ENCODE data around the gene SPRR4. TPM values are rescaled to one million over a fixed set of nuclear protein-coding genes. Genes with fewer than 3 reads are reported as not detected.

SPRR4 gene
- polyA plus RNA-seq, 1 donor (not counting 4 experiments of a cell fraction or from before 2014, with no cell fraction given): 1.9 TPM

- H3K27ac ChIP-seq (ENCODE audit: control insufficient read depth, insufficient read depth, low read length): no peak overlapping the region
- H3K27me3 ChIP-seq (ENCODE audit: control insufficient read depth, extremely low read depth, insufficient read depth, low read length): no peaks in the 10 kb centered on the region
- H3K9me1 ChIP-seq (ENCODE audit: control insufficient read depth, extremely low read depth, insufficient read depth, low read length): no peaks in the 10 kb centered on the region
- no peaks in the 10 kb centered on the region for H3K9me3 ChIP-seq (ENCODE audit: control insufficient read depth, low read depth, low read length)
- no peaks in the 10 kb centered on the region for H3K79me2 ChIP-seq (ENCODE audit: control insufficient read depth, insufficient read depth, low read length)
- dilution Hi-C loops (cut with MboI; ENCODE audit: extremely low pct_ligation_motif_present, low sequenced_read_pairs): no loop called here
- H3K4me1 ChIP-seq (ENCODE audit: control insufficient read depth, extremely low read depth, insufficient read depth, low read length): peaks cover 25% of the 10 kb centered on the region
- H3K36me3 ChIP-seq (ENCODE audit: control insufficient read depth in 2 of 2, extremely low read depth in 1 of 2, insufficient read depth in 2 of 2, low read length in 2 of 2): no peaks in the 10 kb centered on the region
- H4K20me1 ChIP-seq (ENCODE audit: control insufficient read depth, extremely low read depth, insufficient read depth, low read length): no peaks in the 10 kb centered on the region
- no peak for DNase-seq (ENCODE audit: low read depth, low spot score)
- TF ChIP-seq EZH2 (IDR thresholded peaks at IDR 0.05; ENCODE audit: low read length): no peak
- TF ChIP-seq, protein P1, sequence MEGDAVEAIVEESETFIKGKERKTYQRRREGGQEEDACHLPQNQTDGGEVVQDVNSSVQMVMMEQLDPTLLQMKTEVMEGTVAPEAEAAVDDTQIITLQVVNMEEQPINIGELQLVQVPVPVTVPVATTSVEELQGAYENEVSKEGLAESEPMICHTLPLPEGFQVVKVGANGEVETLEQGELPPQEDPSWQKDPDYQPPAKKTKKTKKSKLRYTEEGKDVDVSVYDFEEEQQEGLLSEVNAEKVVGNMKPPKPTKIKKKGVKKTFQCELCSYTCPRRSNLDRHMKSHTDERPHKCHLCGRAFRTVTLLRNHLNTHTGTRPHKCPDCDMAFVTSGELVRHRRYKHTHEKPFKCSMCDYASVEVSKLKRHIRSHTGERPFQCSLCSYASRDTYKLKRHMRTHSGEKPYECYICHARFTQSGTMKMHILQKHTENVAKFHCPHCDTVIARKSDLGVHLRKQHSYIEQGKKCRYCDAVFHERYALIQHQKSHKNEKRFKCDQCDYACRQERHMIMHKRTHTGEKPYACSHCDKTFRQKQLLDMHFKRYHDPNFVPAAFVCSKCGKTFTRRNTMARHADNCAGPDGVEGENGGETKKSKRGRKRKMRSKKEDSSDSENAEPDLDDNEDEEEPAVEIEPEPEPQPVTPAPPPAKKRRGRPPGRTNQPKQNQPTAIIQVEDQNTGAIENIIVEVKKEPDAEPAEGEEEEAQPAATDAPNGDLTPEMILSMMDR (optimal IDR thresholded peaks at IDR 0.05 in 1 of 3, IDR thresholded peaks at IDR 0.05 in 1 of 3, conservative IDR thresholded peaks at IDR 0.05 in 1 of 3; ENCODE audit: extremely low read depth in 1 of 3, insufficient read depth in 2 of 3, low read length in 3 of 3): no peak
- H3K4me3 ChIP-seq (ENCODE audit: control insufficient read depth in 2 of 3, extremely low read depth in 1 of 3, insufficient read depth in 2 of 3, low read depth in 1 of 3, low read length in 3 of 3): no peak overlapping the region
- no peak overlapping the region for H3K4me2 ChIP-seq (ENCODE audit: control insufficient read depth, extremely low read depth, insufficient read depth, low read depth, low read length)
- H2AFZ ChIP-seq (ENCODE audit: control insufficient read depth, low read length): no peak overlapping the region
- FAIRE-seq: no peak
- no peak overlapping the region for H3K9ac ChIP-seq (ENCODE audit: control insufficient read depth, extremely low read depth, insufficient read depth, low read length)
These were observed 12.9 kb upstream of the SPRR4 start for GRCh38 chr1:152957561-152957960.

DNA sequence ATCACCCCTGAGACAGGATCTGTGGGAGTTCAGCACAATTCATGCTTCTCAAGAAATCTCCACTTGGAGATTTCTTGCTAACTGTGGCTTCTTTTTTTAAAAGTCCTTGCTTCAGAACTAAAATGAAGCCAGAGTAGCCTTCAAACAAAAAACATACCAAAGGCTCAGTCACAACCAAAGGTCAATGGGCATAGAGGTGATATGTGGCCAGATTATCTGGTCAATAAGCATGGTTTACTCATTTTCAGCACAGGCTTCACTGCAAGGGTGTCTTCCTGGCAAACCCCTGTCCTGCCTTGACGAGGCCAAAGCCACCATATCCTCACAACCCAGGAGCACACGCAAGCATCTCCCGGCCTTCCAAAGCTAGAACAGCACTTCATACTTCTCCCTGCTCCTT is 11.2 kb upstream of the SPRR4 start:
- Histone ChIP-seq H3K9me1 (ENCODE audit: control insufficient read depth, extremely low read depth, insufficient read depth, low read length) (no peaks in the 10 kb centered on the region), H3K36me3 (ENCODE audit: control insufficient read depth in 2 of 2, extremely low read depth in 1 of 2, insufficient read depth in 2 of 2, low read length in 2 of 2) (no peaks in the 10 kb centered on the region), H2AFZ (ENCODE audit: control insufficient read depth, low read length) (no peak overlapping the region), H3K4me2 (ENCODE audit: control insufficient read depth, extremely low read depth, insufficient read depth, low read depth, low read length) (no peak overlapping the region), H3K4me1 (ENCODE audit: control insufficient read depth, extremely low read depth, insufficient read depth, low read length) (peaks cover 8% of the 10 kb centered on the region), H3K27ac (ENCODE audit: control insufficient read depth, insufficient read depth, low read length) (no peak overlapping the region), H3K79me2 (ENCODE audit: control insufficient read depth, insufficient read depth, low read length) (no peaks in the 10 kb centered on the region), H4K20me1 (ENCODE audit: control insufficient read depth, extremely low read depth, insufficient read depth, low read length) (no peaks in the 10 kb centered on the region), H3K9me3 (ENCODE audit: control insufficient read depth, low read depth, low read length) (no peaks in the 10 kb centered on the region), H3K4me3 (ENCODE audit: control insufficient read depth in 2 of 3, extremely low read depth in 1 of 3, insufficient read depth in 2 of 3, low read depth in 1 of 3, low read length in 3 of 3) (no peak overlapping the region), H3K9ac (ENCODE audit: control insufficient read depth, extremely low read depth, insufficient read depth, low read length) (no peak overlapping the region), H3K27me3 (ENCODE audit: control insufficient read depth, extremely low read depth, insufficient read depth, low read length) (no peaks in the 10 kb centered on the region)
- FAIRE-seq (no peak), DNase-seq (ENCODE audit: low read depth, low spot score) (no peak)
- dilution Hi-C loops (cut with MboI; ENCODE audit: extremely low pct_ligation_motif_present, low sequenced_read_pairs): no loop called here
- TF ChIP-seq, protein P1 (optimal IDR thresholded peaks at IDR 0.05 in 1 of 3, IDR thresholded peaks at IDR 0.05 in 1 of 3, conservative IDR thresholded peaks at IDR 0.05 in 1 of 3; ENCODE audit: extremely low read depth in 1 of 3, insufficient read depth in 2 of 3, low read length in 3 of 3): no peak
- TF ChIP-seq EZH2 (IDR thresholded peaks at IDR 0.05; ENCODE audit: low read length): no peak
